Fibroblast of skin of abdomen (primary cell): ENCODE measurements around the gene MATN3.

Experiments used
- DNase-seq: peaks from one replicate; pipeline ENCODE4 v3.0.0-alpha.2; 2013

MATN3 gene

DNA sequence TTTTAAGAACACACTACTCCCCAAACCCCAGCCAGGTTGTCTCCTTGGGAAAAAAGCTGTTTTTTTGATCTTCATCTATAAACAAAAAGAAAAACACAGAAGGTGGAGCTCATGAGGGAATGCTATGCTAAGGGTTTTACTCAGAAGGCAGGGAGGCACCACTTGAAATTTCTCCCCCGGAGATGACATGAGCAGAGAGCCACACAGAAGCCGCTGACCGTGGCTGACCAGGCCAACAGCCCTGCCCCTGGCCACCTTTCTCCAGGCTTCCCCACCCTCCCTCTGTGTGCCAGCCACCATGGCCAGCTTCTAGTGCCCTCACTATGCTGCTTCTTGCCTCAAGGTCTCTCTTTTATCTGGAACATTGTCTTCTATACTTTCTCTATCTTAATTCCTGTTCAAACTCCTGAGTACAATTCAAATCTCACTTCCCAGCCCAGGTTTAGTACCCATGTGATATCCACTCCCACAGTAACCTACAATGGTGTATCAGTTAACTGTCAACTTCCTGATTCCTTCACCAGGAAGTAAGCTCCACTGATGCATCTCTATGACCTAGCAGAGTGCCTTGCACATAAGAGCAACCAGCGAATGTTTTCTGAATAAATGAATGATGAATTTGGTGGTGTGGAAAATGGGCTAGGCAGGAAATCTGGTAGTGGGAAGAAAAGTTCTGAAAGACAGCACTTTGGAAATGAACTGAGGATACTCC is 23.6 kb upstream of the MATN3 start:
- DNase-seq = no peak

DNA sequence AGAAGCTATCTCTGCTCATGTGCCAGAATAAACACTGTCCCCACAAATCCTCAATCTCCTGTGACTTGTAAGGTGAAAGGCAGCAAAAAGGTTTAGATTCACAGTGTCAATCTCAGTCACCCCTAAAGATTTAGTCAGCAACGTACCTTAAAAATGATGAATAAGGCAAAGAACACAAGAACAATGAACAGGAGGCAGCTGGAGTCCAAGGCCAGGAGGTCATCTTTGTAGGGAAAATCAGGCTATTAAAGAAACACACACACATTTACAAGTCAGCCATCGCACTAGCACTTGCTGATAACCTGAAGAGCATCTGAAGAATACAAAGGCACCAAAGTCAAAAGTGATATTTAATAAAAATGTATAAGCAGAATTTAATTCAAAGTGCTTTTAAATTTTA is 22.4 kb upstream of the MATN3 start:
- DNase-seq = no peak

DNA sequence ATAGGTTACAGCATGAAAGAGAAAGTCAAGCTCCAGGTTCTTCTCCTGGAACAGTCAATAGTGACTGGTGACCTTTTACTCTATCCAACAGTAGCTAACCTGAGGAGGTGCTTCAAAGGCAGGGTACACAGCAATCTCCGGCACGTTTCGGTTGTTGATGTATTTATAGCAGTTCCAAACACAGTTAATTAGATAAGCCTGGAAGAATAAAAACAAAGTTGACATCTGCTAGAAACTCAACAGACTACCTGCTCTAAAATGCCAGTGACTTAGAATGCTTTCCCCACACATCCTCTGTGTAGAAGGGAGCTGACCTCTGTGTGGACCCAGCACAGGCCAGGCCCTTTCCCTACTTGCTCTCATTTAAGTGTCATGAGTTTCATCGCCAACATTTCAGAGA is 21.8 kb upstream of the MATN3 start:
- DNase-seq = no peak

DNA sequence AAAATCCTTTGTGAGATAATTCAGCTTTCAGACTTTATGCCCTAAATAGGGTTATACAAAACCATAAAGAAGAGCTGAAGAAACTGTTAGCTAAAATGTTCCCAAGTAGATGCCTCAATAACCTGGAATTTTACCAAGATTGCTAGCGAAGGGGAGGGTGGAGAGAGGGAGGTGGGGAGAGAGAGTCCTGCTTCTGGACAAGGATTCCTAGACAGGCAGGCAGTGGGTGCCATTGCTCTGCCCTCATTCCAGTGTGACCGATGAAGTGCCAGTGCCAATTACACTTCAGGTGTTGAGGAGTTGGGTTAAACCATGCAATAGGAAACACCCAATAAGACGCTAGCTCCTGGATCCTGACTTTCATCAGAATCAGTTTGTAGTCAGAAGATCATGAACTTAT is 20.9 kb upstream of the MATN3 start:
- no peak for DNase-seq

GRCh38 chr2:20030224-20030623 is 17.8 kb upstream of the MATN3 start:
- no peak for DNase-seq

- peak; percentile 33 for DNase-seq
These were observed 15.4 kb upstream of the MATN3 start for GRCh38 chr2:20027705-20028434.

DNA sequence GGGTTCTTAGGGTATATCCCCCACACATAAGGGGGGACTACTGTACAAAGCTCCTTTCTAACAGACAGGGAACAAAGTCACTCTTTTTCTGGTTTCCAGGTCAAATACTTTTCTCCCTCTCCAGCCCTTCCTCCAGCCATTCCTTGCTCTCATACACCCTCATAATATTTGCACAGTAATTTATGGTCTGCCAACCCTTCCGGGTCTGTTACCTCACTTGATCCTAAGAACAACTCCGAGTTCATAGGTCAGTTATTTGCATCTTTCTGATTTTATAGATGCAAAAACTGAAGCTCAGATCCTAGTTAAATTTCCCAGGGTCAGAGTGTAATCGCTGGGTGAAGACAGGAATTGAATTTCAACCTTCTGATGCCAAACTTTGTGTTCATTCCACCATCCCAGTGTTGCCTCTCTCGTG is 14.8 kb upstream of the MATN3 start:
- no peak for DNase-seq

DNA sequence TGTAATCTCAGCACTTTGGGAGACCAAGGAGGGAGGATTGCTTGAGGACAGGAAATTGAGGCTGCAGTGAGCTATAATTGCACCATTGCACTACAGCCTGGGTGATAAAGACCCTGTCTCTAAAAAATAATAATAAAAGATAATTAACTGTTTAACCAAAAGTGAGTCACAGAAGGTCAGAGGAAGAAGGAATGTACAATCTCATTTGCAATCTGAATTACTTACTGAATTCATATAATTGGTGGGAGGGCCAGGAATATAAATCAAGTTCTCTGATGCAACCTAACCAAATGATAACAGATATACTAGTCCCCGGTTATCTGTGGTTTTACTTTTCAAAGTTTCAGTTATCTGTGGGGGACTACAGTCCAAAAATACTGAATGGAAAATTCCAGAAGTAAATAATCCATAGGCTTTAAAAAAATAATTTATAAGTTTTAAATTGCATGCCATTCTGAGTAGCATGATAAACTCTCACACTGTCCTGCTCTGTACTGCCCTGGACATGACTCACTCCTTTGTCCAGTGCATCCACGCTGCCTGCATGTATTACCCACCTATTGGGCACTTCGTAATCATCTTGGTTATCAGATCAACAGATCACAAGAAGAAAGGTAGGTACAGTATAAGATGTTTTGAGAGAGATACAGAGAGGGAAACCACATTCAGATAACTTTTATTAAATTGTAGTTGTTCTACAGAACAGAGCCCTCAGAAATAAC is 12.8 kb upstream of the MATN3 start:
- DNase-seq = peak; percentile 76

GRCh38 chr2:20023688-20024087 is 11.2 kb upstream of the MATN3 start:
- DNase-seq = no peak

- no peak for DNase-seq
These were observed 9.0 kb upstream of the MATN3 start for GRCh38 chr2:20021405-20022009.

DNA sequence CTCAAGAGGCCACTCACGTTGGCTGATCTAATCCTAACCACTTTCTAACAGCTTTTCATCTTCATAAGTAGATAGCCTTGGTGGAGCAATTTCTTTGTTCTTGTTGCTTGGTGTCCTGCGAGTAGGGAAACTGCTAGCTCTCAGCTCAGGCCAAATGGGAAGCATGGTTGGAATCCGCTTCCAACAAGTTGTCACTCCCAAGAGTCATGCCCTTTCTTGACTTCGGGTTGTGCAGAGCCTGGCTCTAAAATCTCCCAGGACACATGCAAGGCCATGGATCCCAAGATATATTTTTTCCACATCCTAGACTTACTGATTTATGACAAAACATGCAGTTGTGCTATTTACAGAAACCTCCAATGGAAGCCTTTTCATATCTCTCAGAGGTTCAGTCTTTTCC is 7.3 kb upstream of the MATN3 start:
- no peak for DNase-seq

GRCh38 chr2:20018601-20019152 is 6.2 kb upstream of the MATN3 start:
- DNase-seq = no peak

DNA sequence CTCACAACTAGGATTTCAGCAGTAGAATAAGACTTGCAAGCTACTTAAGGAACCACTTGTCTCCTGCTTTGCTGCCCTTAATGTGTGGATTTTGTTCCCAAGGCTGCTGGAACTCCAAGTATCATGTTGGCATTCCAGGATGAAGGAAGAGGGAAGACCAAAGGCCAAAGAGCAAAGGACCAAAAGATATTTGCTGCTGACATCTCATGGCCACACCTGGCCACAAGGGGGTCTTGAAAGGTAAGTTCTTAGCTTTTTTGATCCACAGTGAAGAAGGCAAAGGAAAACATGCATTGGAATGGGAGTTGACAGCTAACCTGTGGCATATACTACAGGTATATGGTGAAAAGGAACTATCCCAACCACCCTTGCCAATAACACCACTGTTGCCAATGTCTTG is 3.9 kb upstream of the MATN3 start:
- no peak for DNase-seq

- peak; percentile 56 for DNase-seq
These were observed 3.1 kb upstream of the MATN3 start for GRCh38 chr2:20015482-20016083.

- no peak for DNase-seq
These were observed 820 bp upstream of the MATN3 start for GRCh38 chr2:20013126-20013849.

GRCh38 chr2:20012032-20012281 is 511 bp downstream of the MATN3 start:
- DNase-seq = no peak

- DNase-seq = no peak
These were observed 1.0 kb downstream of the MATN3 start for GRCh38 chr2:20011276-20012031.

- DNase-seq = no peak
These were observed 3.8 kb downstream of the MATN3 start for GRCh38 chr2:20008703-20009102.

GRCh38 chr2:20005891-20006470 is 6.5 kb downstream of the MATN3 start:
- no peak for DNase-seq

DNA sequence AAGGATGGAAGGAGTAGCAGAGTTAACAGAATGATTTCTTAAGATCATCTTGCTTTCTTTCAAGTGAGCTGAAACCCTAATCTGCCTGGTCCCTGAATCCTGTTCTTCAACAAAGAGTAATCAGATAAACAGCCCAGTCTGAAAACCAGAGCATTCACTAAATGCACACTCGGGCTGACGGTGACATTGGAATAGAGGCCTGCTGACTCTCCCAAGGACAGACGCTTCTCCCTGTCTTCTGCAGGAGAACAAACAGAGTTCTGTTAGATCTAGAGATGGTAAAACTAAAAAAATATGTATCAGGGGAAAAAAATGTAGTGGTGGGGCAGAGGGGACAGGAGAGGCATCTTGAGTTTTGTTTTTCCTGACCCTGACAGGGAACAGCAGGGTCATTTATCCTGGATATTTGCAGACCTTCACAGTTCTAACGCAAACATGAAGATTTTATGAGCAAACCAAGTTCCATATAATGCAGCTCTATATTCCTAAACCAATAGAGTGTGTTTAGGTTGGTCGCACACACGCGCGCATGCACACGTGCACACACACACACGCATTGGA is 7.3 kb downstream of the MATN3 start:
- DNase-seq = no peak
